Middle frontal gyrus (tissue), 1 donor: ENCODE measurements around the gene GSTM1.

Source experiments
- DNase-seq: peaks from one replicate; pipeline ENCODE4 v3.0.0-alpha.2; 2015; ENCODE audit warnings: low spot score; ENCODE audit errors: extremely low spot score

Gene GSTM1

DNA sequence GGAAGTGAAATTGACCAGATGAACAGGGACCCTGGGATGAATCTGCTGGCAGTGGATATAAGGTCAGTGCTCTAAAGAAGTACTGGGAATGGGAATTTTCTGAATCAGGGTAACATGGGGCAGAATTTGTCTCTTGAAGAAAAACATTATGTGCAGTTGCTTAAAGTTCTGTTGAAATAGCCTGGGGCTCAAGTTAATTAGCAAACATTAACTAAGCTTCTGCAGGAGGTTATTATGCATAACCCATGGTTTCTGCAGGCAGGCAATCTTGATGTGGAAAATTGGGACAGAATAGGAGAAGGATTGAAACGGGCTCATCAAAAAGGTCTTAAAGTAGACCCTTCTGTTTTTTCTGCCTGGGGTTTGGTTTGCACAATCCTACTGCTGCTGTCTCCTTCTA lies 38.4 kb downstream of the GSTM1 start:
- DNase-seq = no peak

DNA sequence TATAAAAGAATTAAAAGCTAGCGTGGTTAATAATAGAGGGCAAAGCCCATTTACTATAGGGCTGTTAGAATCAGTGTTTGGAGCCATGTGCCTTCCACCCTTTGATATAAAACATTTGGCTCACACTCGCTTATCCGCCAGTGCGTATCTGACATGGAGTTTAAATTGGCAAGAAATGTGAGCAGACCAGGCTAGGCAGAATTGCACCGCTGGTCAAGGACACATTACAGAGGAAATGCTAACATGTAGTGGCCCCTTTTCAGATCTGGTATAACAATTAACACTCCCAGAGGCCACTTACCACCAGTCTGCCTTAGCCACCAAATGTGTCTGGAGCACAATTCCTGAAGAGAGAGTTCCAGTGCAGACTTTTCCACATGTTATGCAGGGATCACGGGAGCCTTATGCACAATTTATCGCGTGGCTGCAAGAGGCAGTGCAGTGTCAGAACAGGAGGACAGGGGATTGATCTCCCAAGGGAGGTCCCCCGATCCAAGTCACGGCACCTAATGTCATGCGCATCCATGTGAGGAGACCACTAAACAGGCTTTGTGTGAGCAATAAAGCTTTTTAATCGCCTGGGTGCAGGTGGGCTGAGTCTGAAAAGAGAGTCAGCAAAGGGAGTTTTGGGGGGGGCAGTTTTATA lies 39.2 kb downstream of the GSTM1 start:
- no peak for DNase-seq

DNA sequence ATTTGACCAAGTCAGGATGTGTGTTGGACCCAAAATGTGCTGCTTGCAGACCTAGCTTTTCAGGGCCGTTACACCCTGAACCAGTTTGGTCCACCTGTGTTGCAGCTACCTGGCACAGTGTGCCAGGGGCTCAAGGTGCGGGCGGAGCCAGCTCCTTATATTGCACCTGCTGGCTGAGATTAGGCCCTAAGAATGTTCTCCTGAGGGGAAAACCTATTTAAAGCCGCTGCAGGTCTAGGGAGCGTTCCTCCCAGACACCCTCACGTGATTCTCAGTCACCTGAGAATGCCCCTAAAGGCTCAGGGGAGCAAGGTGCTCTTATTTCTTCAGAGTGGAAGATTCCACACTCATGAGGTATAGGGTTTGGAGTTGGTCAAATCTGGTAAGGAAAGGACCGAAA lies 41.3 kb downstream of the GSTM1 start:
- no peak for DNase-seq

DNA sequence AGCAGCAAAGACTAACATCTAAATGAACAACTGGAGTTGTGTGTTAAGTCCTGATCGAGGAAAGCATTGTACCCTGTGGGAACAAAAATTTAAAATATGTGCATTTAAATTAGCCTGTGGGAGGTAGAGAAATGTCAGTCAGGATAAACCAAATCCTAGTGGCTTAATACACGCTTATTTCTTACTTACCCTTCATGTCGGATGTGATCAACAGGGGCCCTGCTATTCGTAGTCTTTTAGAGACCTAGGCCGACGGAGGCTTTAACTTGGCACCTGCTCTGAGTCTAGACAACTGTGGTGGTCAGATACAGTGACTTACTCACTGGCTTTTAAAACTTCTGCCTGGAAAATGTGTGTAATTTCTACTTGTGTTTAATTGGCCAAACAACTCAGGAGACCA lies 43.0 kb downstream of the GSTM1 start:
- DNase-seq = no peak

DNA sequence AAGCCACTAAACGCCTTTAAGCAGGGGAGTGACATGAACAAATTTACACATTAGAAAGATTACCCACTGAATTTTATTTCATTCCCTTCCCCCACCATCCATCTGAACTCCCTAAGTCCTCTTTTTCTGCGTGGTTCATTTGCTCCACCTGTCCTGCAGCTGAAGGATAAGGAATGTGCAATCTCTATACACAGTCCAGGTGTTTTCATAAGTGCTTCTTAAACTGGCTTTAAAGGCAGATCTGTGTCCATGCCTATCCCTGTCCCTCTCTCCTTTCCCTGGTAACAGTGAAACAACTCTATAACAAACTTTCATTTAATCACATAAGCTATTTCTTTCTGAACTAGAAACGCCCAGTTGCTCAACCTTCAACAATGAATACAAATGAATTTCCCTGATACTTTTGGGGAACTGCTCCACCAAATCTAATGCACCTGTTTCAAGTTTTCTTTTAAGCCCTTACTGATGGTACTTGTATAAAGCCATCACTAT lies 44.8 kb downstream of the GSTM1 start:
- DNase-seq = no peak

DNA sequence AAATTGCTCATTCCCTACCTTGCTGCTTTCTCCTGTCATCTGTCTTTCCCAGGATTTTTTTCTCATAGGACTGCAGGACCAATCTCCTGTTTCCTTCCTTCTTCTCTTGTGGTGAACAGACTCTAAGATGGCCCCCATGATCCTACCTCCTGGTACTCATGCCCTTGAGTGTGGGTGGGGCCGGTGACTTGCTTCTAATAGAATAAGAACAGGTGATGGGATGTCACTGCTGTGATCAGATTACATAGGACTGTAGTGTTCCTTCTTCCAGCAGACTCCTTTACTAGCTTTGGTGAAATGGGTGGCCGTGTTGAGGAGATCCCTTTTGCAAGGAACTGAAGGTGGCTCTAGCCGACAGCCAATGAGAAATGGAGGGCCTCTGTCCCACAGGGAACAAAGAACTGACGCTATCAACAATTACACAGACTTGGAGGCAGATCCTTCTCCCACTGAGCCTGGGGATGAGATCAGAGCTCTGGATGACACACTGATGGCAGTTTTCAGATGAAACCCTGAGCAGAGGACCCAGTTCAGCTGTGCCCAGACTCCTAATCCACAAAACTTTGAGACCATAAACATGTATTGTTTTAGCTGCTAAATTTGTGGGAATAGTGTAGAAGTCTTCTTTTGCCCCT lies 45.7 kb downstream of the GSTM1 start:
- DNase-seq = no peak

DNA sequence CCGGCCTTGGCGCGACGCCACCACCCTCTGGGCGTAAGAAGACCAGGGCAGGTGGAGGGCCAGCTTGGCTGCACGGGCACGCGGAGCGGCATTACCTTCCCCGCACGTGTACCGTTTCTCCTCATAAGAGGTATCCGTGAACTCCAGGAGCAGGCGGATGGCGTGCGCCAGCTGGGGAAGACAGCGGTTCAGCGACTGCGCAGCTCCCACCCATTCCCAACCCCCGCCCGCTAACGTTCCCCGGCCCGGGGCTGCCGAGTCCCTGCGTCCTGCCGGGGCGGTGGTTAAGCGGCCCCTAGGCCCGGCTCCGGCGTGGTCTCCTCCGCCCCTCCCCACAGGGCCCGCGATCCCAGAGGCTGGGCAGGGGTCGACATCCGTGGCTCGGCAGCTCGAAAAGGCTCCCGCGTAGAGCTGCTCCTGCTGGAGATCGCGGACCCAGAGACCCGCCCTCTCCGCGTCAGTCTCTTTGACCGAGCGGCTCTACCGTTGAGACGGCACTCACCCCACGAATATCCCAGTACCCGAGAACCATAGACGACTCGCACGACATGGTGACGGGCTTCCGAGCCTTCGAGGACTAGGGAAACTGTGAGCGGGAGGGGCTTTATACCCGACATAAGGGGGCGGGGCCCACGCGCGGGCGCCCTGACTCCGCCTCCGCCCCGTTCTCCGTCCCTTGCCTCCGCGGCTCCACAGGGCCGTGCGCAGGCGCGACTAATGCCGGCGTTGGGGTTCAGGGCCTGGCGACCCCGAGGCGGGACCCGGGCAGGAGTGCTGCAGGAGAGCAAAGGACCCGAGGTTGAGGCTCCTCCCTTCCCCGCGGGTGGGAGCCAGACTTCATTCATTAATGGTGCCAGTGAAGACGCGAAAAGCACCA lies 52.4 kb downstream of the GSTM1 start:
- DNase-seq = peak; percentile 33

DNA sequence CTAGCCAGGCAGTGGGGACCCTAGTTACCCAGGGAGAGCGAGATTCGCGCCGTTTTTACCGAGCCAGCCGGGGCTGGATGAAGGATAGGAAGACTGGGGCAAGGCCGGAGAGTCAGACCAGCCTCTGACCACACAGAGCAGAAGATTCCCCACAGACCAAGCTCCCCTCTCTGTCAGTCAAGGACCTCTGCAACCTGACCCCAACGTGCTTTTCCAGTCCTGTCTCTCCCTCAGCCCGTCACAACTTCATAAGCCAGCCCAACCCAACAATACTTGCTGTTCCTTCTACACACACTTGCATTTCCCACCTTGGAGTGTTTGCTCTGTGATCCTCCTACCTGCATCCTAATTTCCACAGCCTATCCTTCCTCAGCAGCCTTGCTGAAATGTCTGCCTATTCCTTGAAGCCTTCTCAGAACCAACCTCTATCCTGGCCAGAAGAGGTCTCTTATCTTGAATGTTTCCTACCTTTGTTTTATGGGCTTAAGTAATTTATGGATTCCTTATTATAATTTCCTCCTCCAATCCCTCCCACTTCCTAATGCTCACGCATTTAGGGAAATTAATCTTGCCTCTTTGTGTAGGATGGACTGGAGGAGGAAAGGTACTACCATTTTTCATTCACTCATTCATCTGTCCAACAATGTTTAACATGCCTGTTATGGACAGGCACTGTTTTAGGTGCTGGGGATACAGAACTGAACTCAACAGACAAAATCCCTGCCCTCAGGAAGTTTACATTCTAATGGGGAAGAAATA lies 53.2 kb downstream of the GSTM1 start, which contains the start of gene GSTM3:
Gene GSTM3 (minus strand): TSS at position 424 of the 759 bp plus-strand sequence. CDS start 751 bp downstream, outside the sequence.
- DNase-seq = no peak
